BLaER1 treated with 17β-estradiol and CSF1 and Interleukin-3, amounts not matched to agents 10 nM and 100 nM (cell line): ENCODE measurements around the gene FANCD2.
"Not testable (repeated sequence)": the region's sequence is repeated elsewhere in the genome, so short reads cannot be mapped to it uniquely, and the experiment has no call there.

Experiments
- H3K27ac ChIP-seq, 11 experiments: shearing (Covaris generic); formaldehyde crosslinking; 2 replicates each; pipeline ENCODE4 v1.8.1; 2022
- H3K27me3 ChIP-seq, 11 experiments: shearing (Covaris generic); formaldehyde crosslinking; 2 replicates each; pipeline ENCODE4 v1.8.1; 2022
- H3K36me3 ChIP-seq, 11 experiments: shearing (Covaris generic); formaldehyde crosslinking; 2 replicates each; pipeline ENCODE4 v1.8.1; 2022
- H3K4me1 ChIP-seq, 10 experiments: shearing (Covaris generic); formaldehyde crosslinking; 2 replicates each; pipeline ENCODE4 v1.8.1; 2022
- H3K4me2 ChIP-seq, 11 experiments: shearing (Covaris generic); formaldehyde crosslinking; 2 replicates each; pipeline ENCODE4 v1.8.1; 2022
- H3K4me3 ChIP-seq, 10 experiments: shearing (Covaris generic); formaldehyde crosslinking; 2 replicates each; pipeline ENCODE4 v1.8.1; 2022
- H3K9ac ChIP-seq, 11 experiments: shearing (Covaris generic); formaldehyde crosslinking; 2 replicates each; pipeline ENCODE4 v1.8.1; 2022
- H3K9me3 ChIP-seq, 11 experiments: shearing (Covaris generic); formaldehyde crosslinking; replicated peaks in 1 of 11; 2 replicates each; pipeline ENCODE4 v1.8.1; 2022
- H4K20me1 ChIP-seq, 11 experiments: shearing (Covaris generic); formaldehyde crosslinking; 2 replicates each; pipeline ENCODE4 v1.8.1; 2022
- Cebpa-rat ChIP-seq, 11 experiments: shearing (Covaris generic); IDR thresholded peaks; 2 replicates each; pipeline ENCODE4 v1.8.1; 2022

The FANCD2 gene

GRCh38 chr3:10108091-10108490 is 81.9 kb downstream of the FANCD2 start, which contains the start of gene FANCD2OS:
Gene FANCD2OS, minus strand, starts transcription at chr3:10108255. Its CDS starts 3,481 bp downstream, at chr3:10104774.
- no peak within 1 kb of the TSS for H3K27ac ChIP-seq
- H3K4me2 ChIP-seq: no peak within 1 kb of the TSS
- no peak within 1 kb of the TSS for H3K9ac ChIP-seq
- H3K36me3 ChIP-seq: peaks cover 0 to 13% (median 0%) of the 10 kb centered on the region in 11 experiments; a peak in 8 of 22 replicates
- H4K20me1 ChIP-seq: 0 out of 22 replicates have a peak, but pooled peaks cover 0 to 5% (median 0%) of the 10 kb centered on the region in 11 experiments
- H3K4me3 ChIP-seq: no peak within 1 kb of the TSS
- TF ChIP-seq Cebpa-rat (IDR thresholded peaks at IDR 0.05): no peak
- H3K9me3 ChIP-seq: no peaks in the 10 kb centered on the region
- H3K4me1 ChIP-seq: no peaks in the 10 kb centered on the region
- H3K27me3 ChIP-seq: no peaks in the 10 kb centered on the region

GRCh38 chr3:10115326-10116137 is 89.3 kb downstream of the FANCD2 start, which contains the start of gene BRK1:
Gene BRK1, plus strand, starts transcription at chr3:10115675. Its CDS starts 27 bp downstream, at chr3:10115702.
- H3K9ac ChIP-seq: peak within 1 kb of the TSS; percentile 78 to 89 (median 87)
- peaks cover 23 to 38% (median 32%) of the 10 kb centered on the region in 11 experiments for H3K36me3 ChIP-seq
- peak within 1 kb of the TSS; percentile 82 to 98 (median 93) for H3K4me2 ChIP-seq
- H3K9me3 ChIP-seq: no peaks in the 10 kb centered on the region
- H3K4me3 ChIP-seq: peak within 1 kb of the TSS; percentile 76 to 96 (median 84)
- peaks cover 24 to 41% (median 34%) of the 10 kb centered on the region in 10 experiments for H3K4me1 ChIP-seq
- H3K27ac ChIP-seq: peak within 1 kb of the TSS; percentile 30 to 88 (median 82); a peak in 21 of 22 replicates
- no peak for TF ChIP-seq Cebpa-rat (IDR thresholded peaks at IDR 0.05)
- H3K27me3 ChIP-seq: no peaks in the 10 kb centered on the region
- peaks cover 17 to 47% (median 45%) of the 10 kb centered on the region in 11 experiments; a peak in 20 of 22 replicates for H4K20me1 ChIP-seq

- H3K4me1 ChIP-seq: peaks cover 24 to 41% (median 34%) of the 10 kb centered on the region in 10 experiments
- H3K9me3 ChIP-seq: no peaks in the 10 kb centered on the region
- H4K20me1 ChIP-seq: peaks cover 23 to 53% (median 50%) of the 10 kb centered on the region in 11 experiments; a peak in 20 of 22 replicates
- peak overlapping the region; percentile 78 to 89 (median 87) for H3K9ac ChIP-seq
- TF ChIP-seq Cebpa-rat (IDR thresholded peaks at IDR 0.05): no peak
- H3K4me2 ChIP-seq: peak overlapping the region; percentile 82 to 98 (median 93)
- H3K27me3 ChIP-seq: no peaks in the 10 kb centered on the region
- H3K4me3 ChIP-seq: peak overlapping the region; percentile 76 to 96 (median 84)
- H3K36me3 ChIP-seq: peaks cover 29 to 44% (median 37%) of the 10 kb centered on the region in 11 experiments
- H3K27ac ChIP-seq: peak overlapping the region; percentile 30 to 88 (median 82); a peak in 21 of 22 replicates
Observed at GRCh38 chr3:10116138-10116460, 89.9 kb downstream of the FANCD2 start.

- Histone ChIP-seq H3K4me1 (peaks cover 24 to 41% (median 34%) of the 10 kb centered on the region in 10 experiments), H3K9me3 (no peaks in the 10 kb centered on the region), H3K9ac (peak overlapping the region; percentile 78 to 89 (median 87); a peak in 21 of 22 replicates), H3K36me3 (peaks cover 37 to 52% (median 44%) of the 10 kb centered on the region in 11 experiments), H3K4me2 (peak overlapping the region; percentile 82 to 98 (median 93)), H3K4me3 (peak overlapping the region; percentile 76 to 96 (median 84); a peak in 19 of 20 replicates), H3K27ac (peak overlapping the region in 2 of 11 experiments; percentile 87 to 88; a peak in 1 of 22 replicates), H3K27me3 (no peaks in the 10 kb centered on the region), H4K20me1 (peaks cover 29 to 61% (median 59%) of the 10 kb centered on the region in 11 experiments; a peak in 20 of 22 replicates)
- no peak for TF ChIP-seq Cebpa-rat (IDR thresholded peaks at IDR 0.05)
Observed at GRCh38 chr3:10116928-10117327, 90.7 kb downstream of the FANCD2 start.

GRCh38 chr3:10119376-10119775 is 93.1 kb downstream of the FANCD2 start:
- Histone ChIP-seq H3K4me3 (no peak overlapping the region), H3K27ac (no peak overlapping the region), H3K4me2 (peak overlapping the region in 2 of 11 experiments; percentile 1 to 98; a peak in 2 of 22 replicates), H3K27me3 (no peaks in the 10 kb centered on the region), H3K36me3 (peaks cover 43 to 76% (median 66%) of the 10 kb centered on the region in 11 experiments), H3K9ac (0 out of 22 replicates have a peak overlapping the region, but pooled peaks of 1 of the 11 experiments have one; percentile 9), H4K20me1 (peaks cover 43 to 86% (median 83%) of the 10 kb centered on the region in 11 experiments; a peak in 21 of 22 replicates), H3K9me3 (no peaks in the 10 kb centered on the region), H3K4me1 (peaks cover 24 to 55% (median 38%) of the 10 kb centered on the region in 10 experiments)
- no peak for TF ChIP-seq Cebpa-rat (IDR thresholded peaks at IDR 0.05)

- no peak overlapping the region for H3K4me3 ChIP-seq
- H3K27me3 ChIP-seq: no peaks in the 10 kb centered on the region
- peaks cover 53 to 100% (median 96%) of the 10 kb centered on the region in 11 experiments; a peak in 21 of 22 replicates for H4K20me1 ChIP-seq
- H3K27ac ChIP-seq: no peak overlapping the region
- no peak overlapping the region for H3K9ac ChIP-seq
- H3K9me3 ChIP-seq: no peaks in the 10 kb centered on the region
- H3K4me2 ChIP-seq: no peak overlapping the region
- peak in 1 of 11 experiments; percentile 55; a peak in 1 of 22 replicates for TF ChIP-seq Cebpa-rat (IDR thresholded peaks at IDR 0.05)
- H3K36me3 ChIP-seq: peaks cover 60 to 93% (median 83%) of the 10 kb centered on the region in 11 experiments
- peaks cover 22 to 52% (median 34%) of the 10 kb centered on the region in 10 experiments; a peak in 19 of 20 replicates for H3K4me1 ChIP-seq
Observed at GRCh38 chr3:10121064-10121463, 94.8 kb downstream of the FANCD2 start.

GRCh38 chr3:10122724-10123123 is 96.5 kb downstream of the FANCD2 start:
- H3K9me3 ChIP-seq: no peaks in the 10 kb centered on the region
- H3K9ac ChIP-seq: no peak overlapping the region; a peak in 1 of 22 replicates
- TF ChIP-seq Cebpa-rat (IDR thresholded peaks at IDR 0.05): no peak
- no peaks in the 10 kb centered on the region for H3K27me3 ChIP-seq
- no peak overlapping the region for H3K27ac ChIP-seq
- H3K36me3 ChIP-seq: peaks cover 77 to 100% (median 93%) of the 10 kb centered on the region in 11 experiments
- H3K4me1 ChIP-seq: peaks cover 8 to 38% (median 19%) of the 10 kb centered on the region in 10 experiments; a peak in 17 of 20 replicates
- no peak overlapping the region for H3K4me3 ChIP-seq
- peaks cover 48 to 93% (median 85%) of the 10 kb centered on the region in 11 experiments; a peak in 21 of 22 replicates for H4K20me1 ChIP-seq
- H3K4me2 ChIP-seq: no peak overlapping the region

- H3K4me3 ChIP-seq, H3K27me3 ChIP-seq, H3K9ac ChIP-seq, H3K27ac ChIP-seq, H4K20me1 ChIP-seq, H3K4me2 ChIP-seq: not testable (repeated sequence)
- Histone ChIP-seq H3K36me3 (peaks cover 0 to 16% (median 6%) of the 10 kb centered on the region in 11 experiments; a peak in 9 of 22 replicates), H3K9me3 (peaks cover 0 to 14% (median 8%) of the 10 kb centered on the region in 11 experiments; a peak in 10 of 22 replicates), H3K4me1 (peaks cover 0 to 18% (median 3%) of the 10 kb centered on the region in 10 experiments; a peak in 4 of 20 replicates)
Observed at GRCh38 chr3:10135872-10136271, 109.6 kb downstream of the FANCD2 start.
